Measurements from ENCODE around the gene CPSF4L.
A peak's percentile ranks its signal among the peaks of the same experiment; 100 is the strongest.

Gene CPSF4L

GRCh38 chr17:73249700-73250099 is 12.0 kb downstream of the CPSF4L start:
- H3K4me3 ChIP-seq (ENCODE audit: low read length) = no peak overlapping the region
- DNase-seq (ENCODE audit: low read depth, low spot score) = no peak

GRCh38 chr17:73248532-73248931 is 13.1 kb downstream of the CPSF4L start:
- no peak for DNase-seq (ENCODE audit: low read depth, low spot score)

GRCh38 chr17:73247726-73248125 is 14.0 kb downstream of the CPSF4L start:
- no peak for DNase-seq (ENCODE audit: low read depth, low spot score)
- no peak overlapping the region for H3K4me3 ChIP-seq (ENCODE audit: low read length)

More at GRCh38 chr17:73248532-73248931, 13.1 kb downstream of the CPSF4L start:
- no peak overlapping the region for H3K4me3 ChIP-seq (ENCODE audit: low read length)

GRCh38 chr17:73240561-73240960 is 21.1 kb downstream of the CPSF4L start:
- DNase-seq (ENCODE audit: low read depth, low spot score) = no peak
- H3K4me3 ChIP-seq (ENCODE audit: low read length) = no peak overlapping the region

- DNase-seq (ENCODE audit: low read depth, low spot score) = no peak
- H3K4me3 ChIP-seq (ENCODE audit: low read length) = no peak overlapping the region
Measured at GRCh38 chr17:73237714-73238113, 24.0 kb downstream of the CPSF4L start.

- no peak overlapping the region for H3K4me3 ChIP-seq (ENCODE audit: low read length)
- DNase-seq (ENCODE audit: low read depth, low spot score) = no peak
Measured at GRCh38 chr17:73234736-73235135, 26.9 kb downstream of the CPSF4L start.

- no peak for DNase-seq (ENCODE audit: low read depth, low spot score)
Measured at GRCh38 chr17:73232587-73233373, 28.9 kb downstream of the CPSF4L start.

GRCh38 chr17:73231841-73232586 is 29.7 kb downstream of the CPSF4L start:
- peak overlapping the region; percentile 91 for H3K4me3 ChIP-seq (ENCODE audit: low read length)
- DNase-seq (ENCODE audit: low read depth, low spot score) = peak; percentile 90

More at GRCh38 chr17:73232587-73233373, 28.9 kb downstream of the CPSF4L start:
- H3K4me3 ChIP-seq (ENCODE audit: low read length) = peak overlapping the region; percentile 91

- no peak for DNase-seq (ENCODE audit: low read depth, low spot score)
- H3K4me3 ChIP-seq (ENCODE audit: low read length) = peak overlapping the region; percentile 91
Measured at GRCh38 chr17:73231395-73231794, 30.3 kb downstream of the CPSF4L start.

- no peak overlapping the region for H3K4me3 ChIP-seq (ENCODE audit: low read length)
- no peak for DNase-seq (ENCODE audit: low read depth, low spot score)
Measured at GRCh38 chr17:73230088-73230487, 31.6 kb downstream of the CPSF4L start.

- no peak for DNase-seq (ENCODE audit: low read depth, low spot score)
- H3K4me3 ChIP-seq (ENCODE audit: low read length) = no peak overlapping the region
Measured at GRCh38 chr17:73228748-73229236, 32.9 kb downstream of the CPSF4L start.

GRCh38 chr17:73227944-73228343 is 33.7 kb downstream of the CPSF4L start:
- H3K4me3 ChIP-seq (ENCODE audit: low read length) = no peak overlapping the region
- no peak for DNase-seq (ENCODE audit: low read depth, low spot score)

- H3K4me3 ChIP-seq (ENCODE audit: low read length) = no peak overlapping the region
- no peak for DNase-seq (ENCODE audit: low read depth, low spot score)
Measured at GRCh38 chr17:73227379-73227778, 34.3 kb downstream of the CPSF4L start.

- no peak overlapping the region for H3K4me3 ChIP-seq (ENCODE audit: low read length)
Measured at GRCh38 chr17:73226556-73227172, 35.0 kb downstream of the CPSF4L start.

GRCh38 chr17:73224663-73225305 is 36.9 kb downstream of the CPSF4L start:
- no peak overlapping the region for H3K4me3 ChIP-seq (ENCODE audit: low read length)
- no peak for DNase-seq (ENCODE audit: low read depth, low spot score)

More at GRCh38 chr17:73226556-73227172, 35.0 kb downstream of the CPSF4L start:
- DNase-seq (ENCODE audit: low read depth, low spot score) = no peak

GRCh38 chr17:73224237-73224636 is 37.4 kb downstream of the CPSF4L start:
- no peak overlapping the region for H3K4me3 ChIP-seq (ENCODE audit: low read length)
- DNase-seq (ENCODE audit: low read depth, low spot score) = no peak

GRCh38 chr17:73223626-73224230 is 38.0 kb downstream of the CPSF4L start:
- no peak overlapping the region for H3K4me3 ChIP-seq (ENCODE audit: low read length)
- DNase-seq (ENCODE audit: low read depth, low spot score) = no peak

- H3K4me3 ChIP-seq (ENCODE audit: low read length) = no peak overlapping the region
- DNase-seq (ENCODE audit: low read depth, low spot score) = no peak
Measured at GRCh38 chr17:73215447-73215846, 46.2 kb downstream of the CPSF4L start.

- H3K4me3 ChIP-seq (ENCODE audit: low read length) = no peak overlapping the region
- no peak for DNase-seq (ENCODE audit: low read depth, low spot score)
Measured at GRCh38 chr17:73214851-73215250, 46.8 kb downstream of the CPSF4L start.
